ENCODE results near the gene FKBP2. TPM values are rescaled to one million over a fixed set of nuclear protein-coding genes. Genes with fewer than 3 reads are reported as not detected.

FKBP2 gene
- 36.5 and 41.0 TPM in 2 replicates for total RNA-seq (2021)
- long read RNA-seq, transcript FKBP2-201 (6 exons, 657 nt), result major isoform, 11 of 14 reads
- long read RNA-seq, partial matches to known transcripts, result 0 of 14 reads
- long read RNA-seq, other reads (novel, unspliced or antisense), result 3 of 14 reads

- no peaks in the 10 kb centered on the region for H3K27me3 ChIP-seq (ENCODE audit: insufficient read depth, low read length)
- peak within 1 kb of the TSS; percentile 81 for H3K4me2 ChIP-seq (ENCODE audit: insufficient read depth, insufficient read length, low read length)
- Mint-ChIP-seq H3K27me3 (ENCODE audit: low read depth) (no peaks in the 10 kb centered on the region), H3K36me3 (ENCODE audit: insufficient read depth in 1 of 3, low read depth in 3 of 3) (peaks cover 13 to 45% (median 26%) of the 10 kb centered on the region in 3 experiments), H3K27ac (peak within 1 kb of the TSS; percentile 99), H3K9me3 (no peaks in the 10 kb centered on the region), H3K4me1 (peaks cover 22 to 28% of the 10 kb centered on the region in 2 experiments), H3K4me3 (peak within 1 kb of the TSS; percentile 85 to 93)
- TF ChIP-seq CTCF (conservative IDR thresholded peaks at IDR 0.05), result no peak
- H3T11ph ChIP-seq (ENCODE audit: low read length), result no peak within 1 kb of the TSS
- H2BK120ac ChIP-seq (ENCODE audit: low read depth, low read length, poor library complexity, severe bottlenecking), result no peak within 1 kb of the TSS
- no peak within 1 kb of the TSS for H3K23ac ChIP-seq (ENCODE audit: insufficient read length, low read depth, low read length)
- H4K91ac ChIP-seq (ENCODE audit: insufficient read length, low read depth, low read length), result no peak within 1 kb of the TSS
- H2BK5ac ChIP-seq (ENCODE audit: insufficient read length, low read length), result no peak within 1 kb of the TSS
- H3K4me1 ChIP-seq (ENCODE audit: insufficient read depth, low read length), result no peaks in the 10 kb centered on the region
- H2AK5ac ChIP-seq (ENCODE audit: insufficient read length, low read length), result no peak within 1 kb of the TSS
- peaks cover 12% of the 10 kb centered on the region for H3K23me2 ChIP-seq (ENCODE audit: insufficient read length, low read depth, low read length, poor library complexity, severe bottlenecking)
- peak within 1 kb of the TSS; percentile 80 for H3K18ac ChIP-seq (ENCODE audit: insufficient read length, low read depth, low read length)
- peaks cover 3% of the 10 kb centered on the region; the same call in 1 of the 2 replicates for H3K79me2 ChIP-seq (ENCODE audit: insufficient read depth, low read length)
- H4K8ac ChIP-seq (replicated peaks; ENCODE audit: insufficient read length, low read depth, low read length), result no peak within 1 kb of the TSS
- peak within 1 kb of the TSS; percentile 80 for H3K14ac ChIP-seq (ENCODE audit: insufficient read depth, low read length)
- H3K79me1 ChIP-seq (ENCODE audit: insufficient read depth, low read depth, low read length, poor library complexity, severe bottlenecking), result no peaks in the 10 kb centered on the region
- H3K27ac ChIP-seq (ENCODE audit: insufficient read length, low read depth, low read length), result no peak within 1 kb of the TSS
- no peaks in the 10 kb centered on the region for H4K20me1 ChIP-seq (ENCODE audit: control insufficient read depth, insufficient read depth, insufficient read length)
- no peak within 1 kb of the TSS for H2BK12ac ChIP-seq (ENCODE audit: insufficient read length, low read depth, low read length)
- WGBS (ENCODE audit: extremely low coverage, insufficient read length, low lambda C conversion rate), result no CpG with 5 or more reads among the region's 58 CpGs
- no peak within 1 kb of the TSS; the same call in 1 of the 2 replicates for H3K4ac ChIP-seq (ENCODE audit: low read depth, low read length)
- no peak within 1 kb of the TSS for H2BK20ac ChIP-seq (ENCODE audit: low read depth, low read length, poor library complexity, severe bottlenecking)
- peak within 1 kb of the TSS; percentile 46 for H3K9ac ChIP-seq (ENCODE audit: extremely low read depth, insufficient read length, low read length)
- peak; percentile 97 for DNase-seq
- no peak within 1 kb of the TSS for H2BK15ac ChIP-seq (ENCODE audit: low read depth, low read length)
- H3K56ac ChIP-seq (ENCODE audit: insufficient read length, low read depth, low read length), result no peak within 1 kb of the TSS
- H2AFZ ChIP-seq (ENCODE audit: low read length), result no peak within 1 kb of the TSS
- H3K9me3 ChIP-seq (ENCODE audit: control insufficient read depth, low read depth, low read length), result no peaks in the 10 kb centered on the region
- no peak within 1 kb of the TSS for H4K5ac ChIP-seq (ENCODE audit: insufficient read length, low read depth, low read length)
Observed at GRCh38 chr11:64240435-64241240, at the start of gene FKBP2. FKBP2 (plus strand) TSS chr11:64241095; CDS start chr11:64242388, 1,293 bp downstream.
